Measurements from ENCODE around the gene TUB. TPM values are rescaled to one million over a fixed set of nuclear protein-coding genes. Genes with fewer than 3 reads are reported as not detected.

Gene TUB
- total RNA-seq, 2 donors from 2014 or later: 2.9 to 8.6 TPM

DNA sequence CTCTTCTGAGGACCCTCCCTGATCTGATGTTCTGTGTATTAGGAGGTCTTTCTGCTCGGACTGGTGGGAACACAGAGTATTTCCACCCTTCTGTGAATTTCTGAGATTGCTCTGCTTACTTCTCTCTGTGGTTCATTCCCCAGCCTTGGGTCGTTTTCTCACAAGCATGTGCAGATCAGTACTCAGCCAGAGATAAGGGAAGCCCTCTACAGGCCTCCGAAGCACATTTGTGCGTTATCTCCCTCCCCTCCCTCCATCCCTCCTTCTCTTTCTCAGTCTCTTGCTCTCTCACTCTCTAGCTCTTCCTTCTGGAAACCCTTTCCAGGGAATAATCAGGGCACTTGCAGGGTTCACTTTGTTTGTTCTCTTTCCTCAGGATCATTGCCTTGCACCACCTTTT lies 35.2 kb upstream of the TUB start:
- ATAC-seq (no peak), DNase-seq (no peak)
- Histone ChIP-seq H3K9me3 (no peaks in the 10 kb centered on the region), H3K27ac (no peak overlapping the region), H3K4me3 (no peak overlapping the region), H3K4me1 (no peaks in the 10 kb centered on the region), H3K27me3 (no peaks in the 10 kb centered on the region), H3K36me3 (replicated peaks in 1 of 2; ENCODE audit: insufficient read depth in 1 of 2, low read depth in 2 of 2) (no peaks in the 10 kb centered on the region)
- intact Hi-C loops (cut with DNase I): no loop called here
- no peak for TF ChIP-seq POLR2A (IDR thresholded peaks at IDR 0.05)
- TF ChIP-seq, protein P1, sequence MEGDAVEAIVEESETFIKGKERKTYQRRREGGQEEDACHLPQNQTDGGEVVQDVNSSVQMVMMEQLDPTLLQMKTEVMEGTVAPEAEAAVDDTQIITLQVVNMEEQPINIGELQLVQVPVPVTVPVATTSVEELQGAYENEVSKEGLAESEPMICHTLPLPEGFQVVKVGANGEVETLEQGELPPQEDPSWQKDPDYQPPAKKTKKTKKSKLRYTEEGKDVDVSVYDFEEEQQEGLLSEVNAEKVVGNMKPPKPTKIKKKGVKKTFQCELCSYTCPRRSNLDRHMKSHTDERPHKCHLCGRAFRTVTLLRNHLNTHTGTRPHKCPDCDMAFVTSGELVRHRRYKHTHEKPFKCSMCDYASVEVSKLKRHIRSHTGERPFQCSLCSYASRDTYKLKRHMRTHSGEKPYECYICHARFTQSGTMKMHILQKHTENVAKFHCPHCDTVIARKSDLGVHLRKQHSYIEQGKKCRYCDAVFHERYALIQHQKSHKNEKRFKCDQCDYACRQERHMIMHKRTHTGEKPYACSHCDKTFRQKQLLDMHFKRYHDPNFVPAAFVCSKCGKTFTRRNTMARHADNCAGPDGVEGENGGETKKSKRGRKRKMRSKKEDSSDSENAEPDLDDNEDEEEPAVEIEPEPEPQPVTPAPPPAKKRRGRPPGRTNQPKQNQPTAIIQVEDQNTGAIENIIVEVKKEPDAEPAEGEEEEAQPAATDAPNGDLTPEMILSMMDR (IDR thresholded peaks at IDR 0.05): no peak
- WGBS, 2 donors: 49 to 57% methylated on average over 4 of the region's 4 CpGs

DNA sequence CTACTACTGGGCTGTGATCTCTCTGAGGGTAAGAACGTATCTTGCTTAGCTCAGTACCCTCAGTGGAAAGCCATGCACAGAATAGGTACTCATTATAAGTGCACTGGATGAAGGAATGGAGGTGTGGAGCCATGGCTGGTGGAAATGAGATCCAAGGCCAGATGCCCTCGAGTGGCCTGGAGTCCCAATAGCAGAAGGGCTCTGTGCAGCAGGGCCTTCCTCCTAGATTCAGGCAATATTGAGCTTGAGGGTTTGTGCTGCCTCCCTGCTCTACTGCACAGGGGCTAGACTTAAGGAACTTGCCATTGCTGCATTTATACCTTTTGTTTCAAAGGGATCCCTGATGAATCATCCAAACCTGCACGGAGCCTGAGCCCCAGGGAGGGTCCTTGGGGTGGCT lies 33.6 kb upstream of the TUB start:
- TF ChIP-seq, protein P1 (IDR thresholded peaks at IDR 0.05): no peak
- TF ChIP-seq POLR2A (IDR thresholded peaks at IDR 0.05): no peak
- H3K9me3 ChIP-seq: no peaks in the 10 kb centered on the region
- no peak overlapping the region for H3K4me3 ChIP-seq
- intact Hi-C loops (cut with DNase I): no loop called here
- H3K27me3 ChIP-seq: no peaks in the 10 kb centered on the region
- H3K36me3 ChIP-seq (replicated peaks in 1 of 2; ENCODE audit: insufficient read depth in 1 of 2, low read depth in 2 of 2): no peaks in the 10 kb centered on the region
- no peaks in the 10 kb centered on the region for H3K4me1 ChIP-seq
- H3K27ac ChIP-seq: no peak overlapping the region
- ATAC-seq (no peak), DNase-seq (no peak)
- WGBS, 2 donors: 52 to 68% methylated on average over 3 of the region's 3 CpGs

DNA sequence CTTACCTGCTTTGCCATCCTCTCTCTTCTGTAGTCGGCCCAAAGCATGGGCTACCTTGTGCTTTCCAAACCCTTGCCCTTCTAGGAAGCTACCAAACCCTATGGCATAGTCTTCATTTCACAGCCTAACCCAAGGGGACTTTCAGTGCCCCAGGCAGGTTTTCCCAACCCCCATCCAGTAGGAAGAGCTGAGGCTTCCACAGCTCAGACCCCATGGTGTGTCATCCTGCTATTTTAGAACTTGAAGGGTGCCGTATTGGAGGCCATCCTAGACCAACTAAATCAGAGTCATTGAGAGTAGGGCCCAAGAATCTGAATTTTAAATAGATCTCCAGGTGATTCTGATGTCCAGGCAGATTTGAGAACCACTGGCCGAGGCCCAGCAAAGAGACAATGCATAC lies 31.9 kb upstream of the TUB start:
- TF ChIP-seq POLR2A (IDR thresholded peaks at IDR 0.05): no peak
- TF ChIP-seq, protein P1 (IDR thresholded peaks at IDR 0.05): no peak
- WGBS, 2 donors: 77 to 82% methylated on average over 3 of the region's 3 CpGs
- Histone ChIP-seq H3K4me1 (no peaks in the 10 kb centered on the region), H3K36me3 (replicated peaks in 1 of 2; ENCODE audit: insufficient read depth in 1 of 2, low read depth in 2 of 2) (no peaks in the 10 kb centered on the region), H3K9me3 (no peaks in the 10 kb centered on the region), H3K27me3 (no peaks in the 10 kb centered on the region), H3K27ac (no peak overlapping the region), H3K4me3 (no peak overlapping the region)
- ATAC-seq: no peak
- DNase-seq: no peak
- intact Hi-C loops (cut with DNase I): no loop called here

DNA sequence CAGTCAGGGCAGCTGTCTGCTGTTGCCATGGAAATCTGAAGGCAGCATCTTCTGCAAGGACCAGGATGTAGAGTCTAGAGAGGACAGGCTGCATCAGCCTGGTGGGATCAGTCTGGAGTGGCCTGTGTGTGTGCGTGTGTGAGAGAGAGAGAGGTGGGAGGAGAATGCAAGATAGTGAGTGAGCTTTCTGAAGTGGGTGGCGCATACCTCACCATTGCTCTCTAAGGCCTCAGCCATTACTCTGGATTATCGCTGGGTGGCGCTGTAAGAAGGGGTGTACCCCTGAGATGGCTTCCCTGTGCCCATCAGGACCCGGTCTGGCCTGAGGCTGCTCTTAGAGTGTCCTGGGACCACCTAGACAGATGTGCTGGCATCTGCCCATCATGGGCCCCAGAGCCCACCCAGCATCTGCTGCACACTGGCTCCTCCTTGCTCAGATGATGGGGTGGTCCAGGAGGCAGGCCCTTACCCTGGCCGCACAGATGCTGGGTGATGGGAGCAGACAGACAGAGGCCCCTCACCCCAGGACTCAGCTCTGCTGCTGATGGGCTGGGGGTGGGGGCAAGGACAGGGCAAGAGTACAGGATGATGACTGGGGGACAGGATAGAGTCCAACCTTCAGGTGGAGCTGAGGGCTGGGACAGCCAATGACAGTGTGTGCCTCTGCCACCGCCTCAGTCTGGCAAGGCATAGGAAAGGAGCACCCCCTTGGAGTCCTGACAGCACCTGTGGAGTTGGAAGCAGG lies 25.7 kb upstream of the TUB start:
- Histone ChIP-seq H3K27ac (no peak overlapping the region), H3K27me3 (no peaks in the 10 kb centered on the region), H3K36me3 (replicated peaks in 1 of 2; ENCODE audit: insufficient read depth in 1 of 2, low read depth in 2 of 2) (no peaks in the 10 kb centered on the region), H3K4me1 (no peaks in the 10 kb centered on the region), H3K4me3 (no peak overlapping the region), H3K9me3 (no peaks in the 10 kb centered on the region)
- no peak for ATAC-seq
- no peak for DNase-seq
- TF ChIP-seq, protein P1 (IDR thresholded peaks at IDR 0.05): no peak
- no peak for TF ChIP-seq POLR2A (IDR thresholded peaks at IDR 0.05)
- intact Hi-C loops (cut with DNase I): no loop called here
- 48 to 54% methylated on average over 6 to 7 of the region's 7 CpGs for WGBS, 2 donors

Measured in body of pancreas (tissue), 4 donors.